Inferior parietal cortex (tissue), 1 donor: ENCODE data around the gene ELL2.

Experiments used
- DNase-seq: peaks from one replicate; pipeline ENCODE4 v3.0.0-alpha.2; 2016; ENCODE audit errors: extremely low spot score

ELL2 gene

DNA sequence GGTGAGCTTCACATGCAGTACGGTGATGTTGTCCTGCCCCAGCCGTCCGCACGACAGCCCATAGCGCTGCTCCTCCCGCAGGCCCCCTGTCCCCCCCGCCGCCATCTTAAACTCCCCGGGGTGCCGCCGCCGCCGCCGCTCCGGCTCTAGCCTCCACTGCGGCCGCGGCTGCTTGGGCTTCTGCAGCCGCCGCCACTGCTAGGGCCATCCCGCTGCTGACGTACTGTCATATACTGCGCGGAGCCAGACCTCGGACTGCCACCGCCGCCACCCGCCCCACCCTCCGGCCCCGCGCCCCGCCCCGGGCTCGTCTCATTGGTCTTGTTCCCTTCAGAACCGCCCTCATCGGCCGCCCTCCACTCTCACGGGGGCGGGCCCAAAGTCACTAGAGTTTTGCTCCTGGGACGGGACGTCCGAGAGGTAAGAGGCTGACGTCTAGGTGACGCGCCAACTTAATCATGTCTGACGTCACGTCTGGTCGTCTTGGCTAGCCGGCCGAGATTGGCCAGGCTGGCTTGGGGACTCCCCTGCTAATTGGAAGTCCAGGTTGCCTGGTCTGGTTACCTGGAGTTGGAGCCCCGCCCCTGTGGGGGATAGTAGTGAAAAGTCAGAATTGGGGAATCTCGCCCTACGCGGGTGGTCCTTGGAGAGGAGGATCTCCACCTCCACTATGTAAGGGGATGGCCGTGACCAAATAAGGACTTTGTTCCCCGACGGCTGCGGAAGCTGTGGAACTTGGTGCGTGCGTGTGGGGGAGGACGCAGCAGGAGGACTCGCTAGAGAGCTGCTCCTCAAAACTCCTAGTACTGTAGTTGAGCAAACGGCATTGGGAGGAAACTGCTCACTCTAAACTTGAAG lies at the start of gene ELL2:
TSS of gene ELL2 (minus strand) at position 235 of the 858 bp plus-strand sequence. CDS start at position 105, 130 bp downstream.
- DNase-seq = peak; percentile 95

- DNase-seq = no peak
Measured at GRCh38 chr5:96008987-96009647, 47.5 kb upstream of the ELL2 start.

DNA sequence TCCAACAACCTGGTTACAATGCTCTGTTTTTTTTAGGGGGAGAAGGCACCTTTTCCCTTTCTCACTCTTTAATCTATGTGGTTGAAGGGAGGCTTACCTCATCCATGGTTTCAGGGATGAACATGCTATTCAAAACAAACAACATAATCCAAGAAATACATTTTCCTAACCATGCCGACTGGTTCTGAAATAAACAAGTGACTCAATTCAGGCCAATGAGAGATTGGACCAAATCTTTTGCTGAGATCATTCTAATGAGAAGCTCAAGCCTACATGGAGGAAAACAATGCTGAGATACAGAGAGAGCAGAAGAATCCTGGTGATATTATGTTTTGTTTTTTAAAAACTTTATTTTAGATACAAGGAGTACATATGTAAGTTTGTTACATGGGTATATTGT lies 46.8 kb upstream of the ELL2 start:
- DNase-seq = no peak

- DNase-seq = no peak
Measured at GRCh38 chr5:96007051-96007450, 45.4 kb upstream of the ELL2 start.

GRCh38 chr5:96006291-96006690 lies 44.6 kb upstream of the ELL2 start:
- no peak for DNase-seq

GRCh38 chr5:96004754-96005153 lies 43.1 kb upstream of the ELL2 start:
- no peak for DNase-seq

- DNase-seq = no peak
Measured at GRCh38 chr5:96004087-96004486, 42.4 kb upstream of the ELL2 start.

- DNase-seq = no peak
Measured at GRCh38 chr5:96001262-96001661, 39.6 kb upstream of the ELL2 start.

- no peak for DNase-seq
Measured at GRCh38 chr5:96000308-96000707, 38.7 kb upstream of the ELL2 start.

DNA sequence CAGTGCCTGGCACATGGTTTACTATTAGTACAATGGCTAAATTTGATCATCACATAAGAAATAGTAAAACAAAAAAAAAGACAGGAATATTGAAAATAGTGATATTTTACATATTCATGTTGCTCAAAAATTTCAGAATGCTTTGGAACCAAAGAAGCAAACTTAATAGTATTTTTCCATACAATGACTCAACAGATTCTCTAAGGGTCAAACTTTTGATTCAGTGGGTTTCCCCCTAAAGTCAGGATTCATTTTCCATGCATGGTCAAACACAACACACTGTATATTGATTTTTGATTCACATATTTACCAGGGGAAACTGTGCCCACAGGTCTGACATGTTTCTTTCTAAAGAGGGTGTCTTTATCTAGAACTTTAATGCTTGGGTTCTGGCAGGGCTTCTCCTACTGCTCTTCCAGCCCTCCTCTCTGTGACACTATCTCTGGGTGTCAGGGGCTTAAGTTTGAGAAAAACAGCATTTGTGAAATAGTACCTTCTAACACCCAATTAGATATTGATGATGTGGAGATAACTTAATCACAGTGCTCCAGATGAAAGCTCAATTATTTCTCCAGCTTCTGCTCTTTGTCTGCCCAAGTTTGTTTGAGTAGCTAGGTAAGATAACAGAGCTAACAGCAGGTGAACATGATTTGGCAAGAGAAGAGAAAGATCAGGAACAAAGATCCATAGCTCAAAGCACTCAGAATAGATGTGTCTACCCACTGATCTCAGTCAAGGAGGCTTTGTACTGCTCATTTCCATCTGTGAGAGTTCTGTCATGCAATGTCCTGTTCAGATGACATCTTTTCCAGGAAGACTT lies 35.5 kb upstream of the ELL2 start:
- DNase-seq = no peak

DNA sequence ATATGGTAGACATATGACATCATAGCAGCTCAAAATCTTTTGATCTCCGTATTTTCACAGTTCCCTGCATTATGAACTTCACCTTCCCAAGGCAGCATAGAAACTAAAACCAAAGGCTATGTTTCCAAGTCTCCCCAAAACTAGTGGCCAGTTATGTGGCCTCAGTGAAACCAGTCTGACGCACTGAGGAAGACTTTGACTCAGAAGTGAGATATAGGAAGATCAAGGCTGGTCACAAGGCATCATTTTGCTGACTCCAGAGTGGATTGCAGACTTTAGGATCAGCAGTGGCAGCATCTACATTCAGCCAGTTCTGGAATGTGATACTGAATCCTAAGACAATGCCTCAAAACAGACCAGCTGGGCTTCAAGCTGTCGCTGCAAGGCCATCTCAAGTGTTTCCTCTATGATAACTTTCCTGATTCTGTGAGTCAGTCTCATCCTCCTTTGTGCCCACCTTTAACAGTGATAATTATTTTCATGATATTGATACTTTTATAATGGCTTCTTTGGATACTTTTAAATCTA lies 34.4 kb upstream of the ELL2 start:
- no peak for DNase-seq

DNA sequence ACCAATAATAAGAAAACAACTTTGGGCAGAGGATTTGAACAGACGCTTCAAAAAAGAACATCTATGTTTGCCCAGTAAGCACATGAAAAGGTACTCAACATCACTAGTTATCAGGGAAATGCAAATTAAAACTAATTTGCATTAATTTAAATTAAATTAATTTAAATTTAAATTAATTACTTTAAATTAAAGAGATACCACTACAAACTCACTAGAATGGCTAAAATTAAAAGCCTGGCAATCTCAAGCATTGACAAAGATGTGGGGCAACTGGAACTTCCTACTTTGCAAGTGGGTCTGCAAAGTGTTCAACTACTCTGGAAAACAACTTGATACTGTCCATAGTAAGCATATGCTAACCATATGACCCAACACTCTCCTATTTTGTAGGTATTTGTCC lies 32.1 kb upstream of the ELL2 start:
- DNase-seq = no peak

- DNase-seq = no peak
Measured at GRCh38 chr5:95993266-95993665, 31.6 kb upstream of the ELL2 start.

DNA sequence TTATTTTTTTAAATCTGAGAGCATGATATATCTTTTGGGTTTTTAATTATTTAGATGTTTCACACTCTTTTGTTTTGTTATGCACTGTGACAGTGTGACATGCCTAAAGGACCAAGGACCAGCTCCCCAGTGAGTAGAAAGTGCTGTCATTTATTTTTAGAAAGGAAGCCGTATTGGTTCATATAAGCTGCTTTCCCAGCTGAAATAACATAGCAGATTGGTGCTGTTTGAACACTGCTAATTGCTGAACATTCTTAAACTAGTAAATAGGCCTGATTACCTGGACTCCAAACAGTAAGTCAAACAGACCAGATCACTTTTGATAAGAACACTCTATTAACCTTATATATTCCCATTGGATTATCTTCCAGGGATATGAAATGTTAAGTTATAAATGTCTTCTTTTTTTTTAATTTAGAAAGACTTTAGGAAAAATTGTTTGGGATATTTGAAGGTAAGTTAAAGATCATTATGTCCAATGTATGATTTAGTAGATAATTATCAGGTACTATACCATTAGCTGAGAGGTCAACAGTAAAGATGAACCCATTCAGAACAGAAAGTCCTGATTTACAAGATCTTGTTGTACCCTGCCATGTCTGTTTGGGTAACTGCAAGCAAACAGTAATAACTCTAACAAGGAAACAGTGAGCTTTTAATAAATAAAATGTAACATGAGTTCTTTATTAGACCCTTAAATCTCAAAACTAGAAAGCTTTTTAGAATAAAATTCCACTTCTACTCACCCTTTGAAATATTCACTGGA lies 27.8 kb upstream of the ELL2 start:
- DNase-seq = no peak

DNA sequence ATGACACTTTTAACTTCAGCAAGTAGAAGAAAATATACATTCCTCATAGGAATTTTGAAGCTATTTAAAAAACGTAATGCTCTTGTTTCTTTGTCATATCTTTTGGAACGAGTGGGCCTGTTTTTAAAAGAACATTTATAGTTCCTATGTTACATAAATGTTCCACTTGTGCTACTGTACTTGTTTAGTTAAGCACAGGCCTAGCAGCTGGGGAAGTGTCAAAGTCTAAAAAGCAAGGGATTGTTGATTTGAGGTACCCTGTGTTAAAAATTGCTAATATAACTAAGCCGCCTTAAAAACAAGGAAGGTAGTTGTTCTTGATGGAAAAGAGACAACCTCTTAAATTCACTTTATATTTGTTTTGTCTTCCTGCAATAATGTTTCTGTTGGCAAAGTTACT lies 27.2 kb upstream of the ELL2 start:
- peak; percentile 61 for DNase-seq

DNA sequence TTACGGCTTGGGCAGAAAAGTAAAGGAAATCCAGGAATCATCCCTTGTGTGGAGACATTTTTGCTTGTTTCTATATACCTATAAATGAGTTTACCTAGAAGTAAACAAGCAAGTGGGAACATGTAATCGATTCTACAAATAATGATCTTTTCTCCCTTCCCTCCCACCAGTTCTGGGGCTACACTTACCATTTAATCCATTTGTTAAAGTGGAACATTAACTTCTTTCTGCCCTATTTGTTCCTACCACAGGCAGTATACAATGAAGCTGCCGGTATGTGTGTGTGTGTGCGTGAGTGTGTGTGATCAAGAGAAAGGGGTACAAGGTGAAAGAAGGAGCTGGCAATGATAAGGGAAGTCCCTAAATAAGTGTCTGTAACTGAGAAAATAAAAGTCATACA lies 26.4 kb upstream of the ELL2 start:
- DNase-seq = no peak

DNA sequence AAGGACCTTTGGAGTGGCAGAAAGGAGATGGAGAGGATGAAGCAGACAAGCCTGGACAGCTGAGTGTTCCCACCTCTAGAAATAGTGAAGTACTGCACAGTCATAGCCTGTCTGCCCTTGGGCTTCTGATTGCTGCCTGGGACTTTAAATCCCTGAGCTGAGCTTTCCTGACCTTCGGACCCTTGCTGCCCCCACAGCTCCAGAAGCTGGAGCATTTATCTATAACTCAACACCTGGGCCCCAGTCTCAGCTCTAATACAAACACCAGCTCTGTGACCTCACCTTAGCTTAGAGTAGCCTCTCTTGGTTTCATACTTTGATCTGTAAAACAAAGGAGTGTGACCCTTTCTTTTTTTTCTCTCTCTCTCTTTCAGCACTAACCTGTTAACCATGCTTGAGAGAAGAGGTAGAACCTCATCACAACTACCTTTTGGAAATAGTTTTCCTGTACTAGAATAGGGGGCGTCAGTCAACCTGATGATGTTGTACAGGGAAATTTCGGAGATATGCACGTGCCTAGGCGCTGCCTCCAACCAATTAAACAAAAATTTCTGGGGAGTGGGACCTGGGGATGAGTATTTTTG lies 25.4 kb upstream of the ELL2 start:
- no peak for DNase-seq

DNA sequence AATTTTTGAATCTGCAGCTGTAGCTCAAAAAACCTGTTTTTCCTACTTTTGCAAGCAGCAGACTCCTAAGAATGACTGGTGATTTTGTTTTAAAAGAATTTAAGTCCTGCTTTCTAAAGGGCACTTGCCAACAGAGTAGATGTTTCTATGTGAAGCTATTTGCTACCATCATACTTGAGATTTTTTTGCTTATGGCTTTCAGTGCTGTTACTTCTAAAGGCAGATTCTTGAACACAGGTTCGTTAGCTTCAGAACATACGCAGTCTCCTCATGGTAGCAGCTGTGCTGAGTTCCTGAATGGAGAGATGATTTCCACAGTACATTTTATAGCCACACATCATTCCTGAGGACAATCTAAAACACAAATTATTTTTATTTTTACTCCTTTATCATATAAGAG lies 24.4 kb upstream of the ELL2 start:
- no peak for DNase-seq

DNA sequence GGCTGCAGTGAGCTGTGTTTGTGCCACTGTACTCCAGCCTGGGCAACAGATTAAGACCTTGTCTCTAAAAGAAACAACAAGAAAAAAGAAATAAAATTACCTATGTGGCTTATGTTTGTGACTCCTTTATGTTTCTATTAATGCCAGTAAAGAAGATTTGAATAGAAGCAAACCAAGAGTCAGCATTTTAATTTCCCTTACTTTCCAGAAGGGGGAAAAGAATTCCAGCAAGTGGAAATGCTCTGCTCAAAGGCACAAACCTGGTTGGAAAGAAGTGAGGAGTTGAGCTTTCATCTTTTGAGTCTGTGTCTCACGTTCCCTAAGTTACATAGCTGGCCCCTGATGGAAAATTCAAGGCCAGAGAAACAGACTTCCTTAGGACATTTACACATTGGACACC lies 23.6 kb upstream of the ELL2 start:
- no peak for DNase-seq

DNA sequence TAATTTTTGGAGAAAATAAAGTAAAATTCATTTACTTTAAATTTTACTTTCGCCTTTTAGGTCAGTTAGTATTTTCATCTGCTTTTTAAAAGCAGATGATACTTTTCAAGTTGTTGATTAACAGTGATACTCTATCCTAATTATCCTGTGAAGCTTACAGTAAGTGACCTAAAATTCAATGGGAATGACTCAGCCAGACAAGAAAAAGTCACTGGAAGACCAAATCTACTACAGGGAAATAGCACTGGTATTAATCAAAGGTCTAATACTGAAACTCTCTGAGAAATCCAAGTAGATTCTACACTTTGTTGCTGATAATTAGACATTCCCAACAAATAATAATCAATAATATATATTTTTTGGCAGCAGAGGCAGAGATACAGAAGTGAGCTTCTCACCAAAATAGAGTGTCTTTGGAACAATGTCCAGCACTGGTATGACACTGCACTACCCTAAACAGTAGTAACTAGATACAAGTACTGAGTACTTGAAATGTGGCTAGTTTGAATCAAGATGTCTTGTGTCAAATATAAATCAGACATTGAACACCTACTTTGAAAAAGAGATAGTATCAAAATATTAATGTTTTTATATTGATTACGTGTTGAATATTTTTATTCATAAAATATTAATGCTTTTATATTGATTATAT lies 22.8 kb upstream of the ELL2 start:
- no peak for DNase-seq

- DNase-seq = no peak
Measured at GRCh38 chr5:95983509-95983908, 21.9 kb upstream of the ELL2 start.
